Uterus (tissue), 4 donors: ENCODE data around the gene HOXB4. TPM values are rescaled to one million over a fixed set of nuclear protein-coding genes. Genes with fewer than 3 reads are reported as not detected.

Experiments
- DNase-seq, 2 donors: peaks; one replicate each; pipeline ENCODE4 v3.0.0-alpha.2; 2019 to 2020
- H3K27ac ChIP-seq, 2 donors: fragments of 200-600 bp; sonication (generic); 1 replicate in 1 of 2; 2 replicates in 1 of 2; pipeline ENCODE4 v1.5.1; 2016 to 2018
- H3K27me3 ChIP-seq, 2 donors: fragments of 200-600 bp; sonication (generic); one replicate each; pipeline ENCODE4 v1.5.1; 2018 to 2019; ENCODE audit warnings: control low read depth in 1 of 2
- H3K36me3 ChIP-seq, 2 donors: fragments of 200-600 bp; sonication (generic); one replicate each; pipeline ENCODE4 v1.5.1; 2019; ENCODE audit warnings: control low read depth in 1 of 2
- H3K4me1 ChIP-seq, 2 donors: fragments of 200-600 bp; sonication (generic); one replicate each; pipeline ENCODE4 v1.5.1; 2018 to 2019; ENCODE audit warnings: control low read depth in 1 of 2
- H3K4me3 ChIP-seq, 2 donors: fragments of 200-600 bp; sonication (generic); 1 replicate in 1 of 2; 2 replicates in 1 of 2; pipeline ENCODE4 v1.5.1; 2018 to 2019; ENCODE audit warnings: mild to moderate bottlenecking in 1 of 2
- H3K9me3 ChIP-seq, 2 donors: fragments of 200-600 bp; sonication (generic); one replicate each; pipeline ENCODE4 v1.5.1; 2019; ENCODE audit warnings: control low read depth in 1 of 2
- POLR2A ChIP-seq, 2 donors: fragments of 450-650 bp; IDR thresholded peaks; one replicate each; pipeline ENCODE4 v1.6.1; 2016; ENCODE audit warnings: antibody characterized with exemption in 2 of 2, mild to moderate bottlenecking in 1 of 2, moderate library complexity in 1 of 2
- intact Hi-C: fragments of 100-400 bp; cut with DNase I; formaldehyde crosslinking; loops from one replicate; pipeline ENCODE4 v1.15.1; 2023; ENCODE audit warnings: low total_unique reads
- total RNA-seq, 4 donors: library from RNA; depleted of rRNA in 3 of 4; stranded (reverse); fragments of >200 nt in 3 of 4; gene quantifications; one replicate each; pipeline versions ENCODE4 v1.1.0 to v1.2.4, GENCODE V29; 2014 to 2023
- TF ChIP-seq, protein P1 (sequence below), 4 experiments: fragments of 200-600 bp in 2 of 4; fragments of 450-650 bp in 2 of 4; sonication (generic) in 2 of 4; IDR thresholded peaks; one replicate each; pipeline ENCODE4 v1.5.1; 2016 to 2019; ENCODE audit warnings: antibody characterized with exemption in 4 of 4, mild to moderate bottlenecking in 2 of 4, moderate library complexity in 1 of 4
- donor health status: DM: yes; HTN: yes; CAD: no.

Gene HOXB4
- total RNA-seq, 4 donors from 2014 or later, result 0.88 to 6.9 (median 5.5) TPM; not detected in 1

DNA sequence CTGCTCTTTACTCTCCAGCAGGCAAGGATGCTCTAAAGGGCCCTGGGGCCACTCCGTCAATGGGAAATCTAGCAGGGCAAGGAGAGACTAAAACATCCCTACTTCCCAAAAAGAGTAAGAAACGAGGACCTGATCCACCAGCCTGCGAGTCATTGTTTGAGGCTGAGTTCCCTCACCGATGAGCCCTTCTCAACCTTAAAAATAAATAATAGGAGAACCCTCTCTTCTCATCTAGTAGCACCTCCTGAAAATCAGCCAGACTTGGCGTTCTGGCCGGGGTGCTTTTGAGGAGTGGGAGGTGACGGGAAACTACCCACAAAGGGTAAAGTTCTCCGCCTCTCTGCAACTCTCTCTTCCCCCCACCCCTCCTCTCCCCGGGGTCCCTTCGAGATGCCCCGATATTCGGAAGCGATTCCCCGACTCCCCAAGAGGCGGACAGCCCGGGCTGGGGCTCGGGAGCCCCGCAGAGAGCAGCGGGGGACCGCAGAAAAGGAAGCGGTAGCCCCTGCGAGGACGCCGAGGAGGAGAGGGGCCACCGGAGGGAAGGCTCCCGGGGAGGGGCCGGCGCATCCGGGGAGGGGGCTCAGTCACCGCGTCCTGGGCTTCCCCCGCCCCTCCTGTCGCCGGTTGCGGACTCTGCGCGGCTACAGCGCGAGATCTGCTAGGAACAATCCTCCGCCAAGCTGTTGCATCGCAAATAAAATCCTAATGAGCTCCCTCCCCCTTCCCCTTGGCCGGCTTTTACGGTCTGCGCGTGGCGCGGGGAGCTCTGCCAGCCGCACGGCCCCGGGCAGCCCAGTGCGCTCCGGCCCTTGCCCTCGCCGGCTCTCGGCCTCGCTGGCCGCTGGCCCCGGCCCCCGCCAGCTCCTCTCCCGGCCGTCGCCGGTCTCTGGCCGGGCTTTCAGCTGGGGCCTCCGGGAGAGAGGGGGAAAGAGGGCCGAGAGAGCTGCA, 46.7 kb upstream of the HOXB4 start:
- intact Hi-C loops, result no loop called here
- H3K27me3 ChIP-seq, result peaks cover 24 to 77% of the 10 kb centered on the region in 2 donors

DNA sequence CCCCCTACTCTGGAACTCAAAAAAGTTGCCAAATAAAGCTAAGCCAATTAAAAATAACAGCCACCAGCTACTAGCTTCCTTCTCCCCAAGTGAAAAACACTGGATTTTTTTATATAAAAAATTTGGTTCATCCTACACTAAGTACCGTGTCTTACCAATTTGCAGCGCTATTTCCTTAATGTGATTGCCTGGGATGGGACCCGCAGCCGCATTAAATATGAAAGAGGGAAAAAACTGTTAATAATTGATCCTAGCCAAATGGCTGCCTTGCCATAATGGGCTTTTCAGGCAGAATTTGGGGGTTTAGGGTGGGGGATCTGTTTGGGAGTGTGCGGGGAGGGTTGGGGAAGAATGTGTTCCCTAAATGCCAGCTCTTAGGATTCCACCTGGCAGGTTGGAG, 46.0 kb upstream of the HOXB4 start:
- no peaks in the 10 kb centered on the region for H3K9me3 ChIP-seq
- intact Hi-C loops, result no loop called here
- peaks cover 0 to 15% of the 10 kb centered on the region in 2 donors for H3K4me1 ChIP-seq
- DNase-seq, result no peak
- no peak overlapping the region for H3K4me3 ChIP-seq
- H3K36me3 ChIP-seq, result no peaks in the 10 kb centered on the region
- peaks cover 24 to 77% of the 10 kb centered on the region in 2 donors for H3K27me3 ChIP-seq
- TF ChIP-seq, protein P1, sequence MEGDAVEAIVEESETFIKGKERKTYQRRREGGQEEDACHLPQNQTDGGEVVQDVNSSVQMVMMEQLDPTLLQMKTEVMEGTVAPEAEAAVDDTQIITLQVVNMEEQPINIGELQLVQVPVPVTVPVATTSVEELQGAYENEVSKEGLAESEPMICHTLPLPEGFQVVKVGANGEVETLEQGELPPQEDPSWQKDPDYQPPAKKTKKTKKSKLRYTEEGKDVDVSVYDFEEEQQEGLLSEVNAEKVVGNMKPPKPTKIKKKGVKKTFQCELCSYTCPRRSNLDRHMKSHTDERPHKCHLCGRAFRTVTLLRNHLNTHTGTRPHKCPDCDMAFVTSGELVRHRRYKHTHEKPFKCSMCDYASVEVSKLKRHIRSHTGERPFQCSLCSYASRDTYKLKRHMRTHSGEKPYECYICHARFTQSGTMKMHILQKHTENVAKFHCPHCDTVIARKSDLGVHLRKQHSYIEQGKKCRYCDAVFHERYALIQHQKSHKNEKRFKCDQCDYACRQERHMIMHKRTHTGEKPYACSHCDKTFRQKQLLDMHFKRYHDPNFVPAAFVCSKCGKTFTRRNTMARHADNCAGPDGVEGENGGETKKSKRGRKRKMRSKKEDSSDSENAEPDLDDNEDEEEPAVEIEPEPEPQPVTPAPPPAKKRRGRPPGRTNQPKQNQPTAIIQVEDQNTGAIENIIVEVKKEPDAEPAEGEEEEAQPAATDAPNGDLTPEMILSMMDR (IDR thresholded peaks at IDR 0.05), result no peak
- no peak for TF ChIP-seq POLR2A (IDR thresholded peaks at IDR 0.05)
- H3K27ac ChIP-seq, result no peak overlapping the region

More for the DNA sequence above, 46.7 kb upstream of the HOXB4 start:
- no peak for TF ChIP-seq POLR2A (IDR thresholded peaks at IDR 0.05)
- TF ChIP-seq, protein P1 (IDR thresholded peaks at IDR 0.05), result no peak
- Histone ChIP-seq H3K36me3 (no peaks in the 10 kb centered on the region), H3K9me3 (no peaks in the 10 kb centered on the region), H3K4me3 (peak overlapping the region in 1 of 2 donors; percentile 22), H3K27ac (peak overlapping the region; percentile 26 to 44), H3K4me1 (peaks cover 0 to 15% of the 10 kb centered on the region in 2 donors)
- no peak for DNase-seq

- intact Hi-C loops, result no loop called here
- Histone ChIP-seq H3K4me1 (peaks cover 0 to 15% of the 10 kb centered on the region in 2 donors), H3K27ac (no peak overlapping the region), H3K9me3 (no peaks in the 10 kb centered on the region), H3K36me3 (no peaks in the 10 kb centered on the region), H3K27me3 (peaks cover 28 to 75% of the 10 kb centered on the region in 2 donors), H3K4me3 (no peak overlapping the region)
- TF ChIP-seq POLR2A (IDR thresholded peaks at IDR 0.05), result no peak
- TF ChIP-seq, protein P1 (IDR thresholded peaks at IDR 0.05), result no peak
- DNase-seq, result no peak
Measured at GRCh38 chr17:48623583-48623982, 45.4 kb upstream of the HOXB4 start.

GRCh38 chr17:48622857-48623256, 44.7 kb upstream of the HOXB4 start:
- H3K27ac ChIP-seq, result no peak overlapping the region
- H3K27me3 ChIP-seq, result peaks cover 32 to 73% of the 10 kb centered on the region in 2 donors
- no peak for TF ChIP-seq POLR2A (IDR thresholded peaks at IDR 0.05)
- TF ChIP-seq, protein P1 (IDR thresholded peaks at IDR 0.05), result no peak
- H3K9me3 ChIP-seq, result no peaks in the 10 kb centered on the region
- H3K4me3 ChIP-seq, result no peak overlapping the region
- H3K36me3 ChIP-seq, result no peaks in the 10 kb centered on the region
- peaks cover 0 to 15% of the 10 kb centered on the region in 2 donors for H3K4me1 ChIP-seq
- intact Hi-C loops, result no loop called here
- no peak for DNase-seq
